Rectal smooth muscle tissue (tissue), 1 donor: ENCODE results near the gene LHX5.

Experiments
- H3K27ac ChIP-seq: one replicate; pipeline ENCODE4 v1.7.0; 2013; ENCODE audit warnings: low read depth, low read length, inconsistent platforms
- H3K27me3 ChIP-seq: one replicate; pipeline ENCODE4 v1.7.0; 2013; ENCODE audit warnings: low read length; ENCODE audit not compliant: control insufficient read depth, insufficient read depth
- H3K36me3 ChIP-seq: one replicate; pipeline ENCODE4 v1.7.0; 2013; ENCODE audit warnings: low read length; ENCODE audit not compliant: control insufficient read depth, insufficient read depth
- H3K4me1 ChIP-seq: one replicate; pipeline ENCODE4 v1.7.0; 2013; ENCODE audit warnings: low read length; ENCODE audit not compliant: control insufficient read depth, insufficient read depth
- H3K4me3 ChIP-seq: one replicate; pipeline ENCODE4 v1.7.0; 2013; ENCODE audit warnings: low read length
- H3K9ac ChIP-seq: one replicate; pipeline ENCODE4 v1.7.0; 2013; ENCODE audit warnings: low read length

The LHX5 gene

DNA sequence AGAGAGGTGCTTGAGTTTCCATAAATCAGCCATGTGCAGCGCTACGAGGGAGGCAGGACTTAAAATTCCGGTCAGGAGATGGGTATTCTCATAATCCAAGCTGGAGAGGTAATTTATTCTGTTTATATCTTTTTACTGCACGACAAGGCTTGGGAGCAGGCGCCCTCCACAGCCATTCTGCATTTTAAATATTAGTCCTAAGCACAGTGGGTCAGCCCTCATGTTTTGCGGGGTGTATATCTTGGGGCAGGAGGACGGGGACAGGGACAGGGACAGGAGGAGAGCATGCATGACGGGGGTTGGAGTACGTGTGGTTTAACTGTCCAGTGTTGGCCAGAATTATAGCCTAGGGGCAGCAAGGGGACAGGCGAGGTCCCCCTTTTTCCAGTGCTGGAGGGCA, 14.5 kb downstream of the LHX5 start:
- Histone ChIP-seq H3K36me3 (no peaks in the 10 kb centered on the region), H3K4me1 (no peaks in the 10 kb centered on the region), H3K27ac (no peak overlapping the region), H3K27me3 (peaks cover 8% of the 10 kb centered on the region), H3K9ac (no peak overlapping the region), H3K4me3 (no peak overlapping the region)

DNA sequence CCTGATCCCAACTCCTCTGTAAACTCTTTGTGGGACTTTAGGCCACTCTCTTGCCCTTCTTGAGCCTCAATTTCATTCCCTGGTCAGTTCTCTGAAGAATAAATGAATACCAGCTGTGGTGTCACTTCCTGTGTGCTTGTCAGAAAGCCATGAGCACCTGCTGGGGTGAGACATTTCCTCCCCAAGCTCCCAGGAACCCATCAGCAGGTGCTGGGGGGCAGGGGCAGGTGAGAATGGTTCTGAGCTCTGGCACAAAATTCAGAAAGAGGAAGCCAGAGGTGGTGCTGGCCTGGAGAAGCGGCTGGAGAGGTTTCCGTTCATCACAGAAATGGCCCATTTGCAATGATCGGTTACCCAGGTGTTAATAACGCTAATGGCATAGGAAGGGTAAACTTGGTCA, 14.9 kb downstream of the LHX5 start:
- Histone ChIP-seq H3K27ac (no peak overlapping the region), H3K4me3 (no peak overlapping the region), H3K4me1 (no peaks in the 10 kb centered on the region), H3K27me3 (peaks cover 8% of the 10 kb centered on the region), H3K9ac (no peak overlapping the region), H3K36me3 (no peaks in the 10 kb centered on the region)

DNA sequence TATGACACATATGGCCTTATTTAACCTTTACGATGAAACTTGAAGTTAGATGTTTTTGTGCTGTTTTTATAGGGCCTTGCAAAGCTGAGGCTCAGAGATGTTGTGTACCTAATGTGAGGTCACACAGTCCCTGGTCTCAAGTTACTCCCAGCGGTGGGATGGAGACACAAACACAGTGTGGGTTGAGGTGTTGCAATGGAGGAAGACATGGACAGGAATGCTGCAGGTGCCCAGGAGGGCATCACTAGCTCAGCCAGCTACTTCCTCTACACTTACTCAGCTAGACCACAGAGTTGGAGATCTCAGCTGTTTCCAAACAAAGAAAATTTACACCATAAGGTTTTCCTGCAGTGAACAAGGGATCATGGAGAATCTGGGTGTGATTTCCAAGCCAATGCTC, 15.5 kb downstream of the LHX5 start:
- Histone ChIP-seq H3K27me3 (peaks cover 8% of the 10 kb centered on the region), H3K36me3 (no peaks in the 10 kb centered on the region), H3K4me1 (no peaks in the 10 kb centered on the region), H3K27ac (no peak overlapping the region), H3K4me3 (no peak overlapping the region), H3K9ac (no peak overlapping the region)

DNA sequence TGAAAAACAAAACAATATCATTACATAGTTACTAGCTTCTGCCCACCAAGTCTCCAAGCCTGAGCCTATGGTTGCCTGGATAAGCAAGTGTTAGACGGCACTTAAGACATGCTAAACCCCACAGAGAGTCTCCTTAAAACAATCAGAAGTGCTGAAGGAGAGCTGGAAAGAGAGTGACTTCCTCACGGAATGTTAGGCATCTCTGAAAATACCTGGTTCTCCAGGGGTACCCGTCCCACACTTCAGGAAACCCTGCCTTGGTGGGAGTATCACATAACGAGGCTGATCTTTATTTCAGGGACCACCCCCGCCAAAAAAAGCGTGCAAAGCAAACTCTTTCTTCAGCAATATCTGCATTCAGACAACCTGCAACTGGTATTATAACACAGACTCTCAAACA, 18.3 kb downstream of the LHX5 start:
- Histone ChIP-seq H3K27me3 (peaks cover 3% of the 10 kb centered on the region), H3K27ac (no peak overlapping the region), H3K9ac (no peak overlapping the region), H3K36me3 (no peaks in the 10 kb centered on the region), H3K4me3 (no peak overlapping the region), H3K4me1 (no peaks in the 10 kb centered on the region)

DNA sequence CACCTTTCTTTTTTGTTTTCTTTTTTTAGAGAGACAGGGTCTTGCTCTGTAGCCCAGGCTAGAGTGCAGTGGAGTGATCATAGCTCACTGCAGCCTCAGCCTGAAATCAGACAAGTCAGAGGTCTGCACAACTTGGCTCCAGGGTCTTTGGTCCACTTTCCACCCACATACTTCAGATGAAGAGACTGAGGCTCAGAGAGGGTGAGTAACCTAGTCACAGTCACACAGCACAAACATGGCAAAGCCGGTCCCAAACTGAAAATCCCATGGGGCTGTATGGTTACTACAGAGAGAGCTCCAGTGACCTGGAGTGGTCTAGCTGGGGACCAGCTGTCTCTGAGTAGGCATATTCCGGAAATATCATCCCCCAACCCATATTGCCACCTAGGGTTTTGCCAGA, 19.2 kb downstream of the LHX5 start:
- Histone ChIP-seq H3K36me3 (no peaks in the 10 kb centered on the region), H3K4me1 (no peaks in the 10 kb centered on the region), H3K4me3 (no peak overlapping the region), H3K27me3 (peaks cover 8% of the 10 kb centered on the region), H3K27ac (no peak overlapping the region), H3K9ac (no peak overlapping the region)

DNA sequence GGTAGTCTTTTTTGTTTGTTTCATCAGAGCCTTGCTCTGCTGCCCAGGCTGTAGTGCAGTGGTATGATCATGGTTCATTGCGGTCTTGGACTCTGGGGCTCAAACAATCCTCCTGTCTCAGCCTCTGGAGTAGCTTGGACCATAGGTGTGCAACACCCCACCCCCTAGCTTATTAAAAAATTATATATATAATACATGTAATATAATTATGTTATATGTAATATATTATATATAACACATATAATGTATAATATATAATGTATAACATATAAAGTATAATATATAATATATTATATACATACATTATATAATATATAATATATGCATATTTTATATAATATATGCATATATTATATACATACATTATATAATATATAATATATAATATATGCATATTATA, 21.8 kb downstream of the LHX5 start:
- no peak overlapping the region for H3K9ac ChIP-seq
- H3K4me1 ChIP-seq: no peaks in the 10 kb centered on the region
- no peaks in the 10 kb centered on the region for H3K36me3 ChIP-seq
- H3K27me3 ChIP-seq: peaks cover 8% of the 10 kb centered on the region
- no peak overlapping the region for H3K27ac ChIP-seq
- no peak overlapping the region for H3K4me3 ChIP-seq

DNA sequence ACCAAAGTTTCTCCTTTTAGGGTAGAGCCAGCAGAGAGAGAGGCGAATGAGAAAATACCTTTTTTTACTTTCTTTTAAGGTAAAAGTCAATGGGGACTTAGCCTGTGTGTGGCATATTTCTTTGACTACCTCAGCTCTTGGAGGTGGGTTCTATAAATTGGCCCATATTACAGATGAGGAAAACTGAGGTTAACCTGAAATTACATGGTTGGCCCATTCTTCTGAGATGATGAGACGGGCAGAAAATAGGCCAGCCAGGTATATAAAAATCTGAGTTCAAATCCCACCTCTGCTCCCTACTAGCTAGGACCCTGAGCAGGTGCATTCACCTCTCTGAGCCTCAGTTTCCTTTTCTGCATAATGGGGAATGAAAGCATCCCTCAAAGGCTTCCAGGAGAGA, 22.4 kb downstream of the LHX5 start:
- no peak overlapping the region for H3K4me3 ChIP-seq
- H3K36me3 ChIP-seq: no peaks in the 10 kb centered on the region
- no peak overlapping the region for H3K9ac ChIP-seq
- H3K4me1 ChIP-seq: no peaks in the 10 kb centered on the region
- peaks cover 8% of the 10 kb centered on the region for H3K27me3 ChIP-seq
- H3K27ac ChIP-seq: no peak overlapping the region

DNA sequence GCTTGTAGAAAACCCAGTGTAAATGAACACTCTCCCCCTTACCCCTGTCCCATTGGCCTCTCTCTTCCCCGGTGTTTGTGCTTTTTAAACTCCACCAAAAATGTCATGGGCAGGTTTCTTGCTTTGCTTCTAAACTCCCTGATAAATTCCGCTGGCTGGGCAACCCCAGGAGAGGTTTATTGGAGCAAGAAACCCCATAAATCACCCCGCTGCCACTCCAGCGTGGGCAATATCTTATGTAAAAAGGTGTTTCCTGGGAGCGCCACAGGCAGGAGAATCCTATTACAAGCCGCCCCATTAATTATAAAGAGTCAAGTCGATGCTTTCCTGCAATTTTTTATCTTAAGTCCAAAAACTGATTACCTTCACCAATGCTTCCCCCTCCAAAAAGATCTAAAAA, 22.8 kb downstream of the LHX5 start:
- no peak overlapping the region for H3K27ac ChIP-seq
- peaks cover 8% of the 10 kb centered on the region for H3K27me3 ChIP-seq
- H3K4me3 ChIP-seq: no peak overlapping the region

DNA sequence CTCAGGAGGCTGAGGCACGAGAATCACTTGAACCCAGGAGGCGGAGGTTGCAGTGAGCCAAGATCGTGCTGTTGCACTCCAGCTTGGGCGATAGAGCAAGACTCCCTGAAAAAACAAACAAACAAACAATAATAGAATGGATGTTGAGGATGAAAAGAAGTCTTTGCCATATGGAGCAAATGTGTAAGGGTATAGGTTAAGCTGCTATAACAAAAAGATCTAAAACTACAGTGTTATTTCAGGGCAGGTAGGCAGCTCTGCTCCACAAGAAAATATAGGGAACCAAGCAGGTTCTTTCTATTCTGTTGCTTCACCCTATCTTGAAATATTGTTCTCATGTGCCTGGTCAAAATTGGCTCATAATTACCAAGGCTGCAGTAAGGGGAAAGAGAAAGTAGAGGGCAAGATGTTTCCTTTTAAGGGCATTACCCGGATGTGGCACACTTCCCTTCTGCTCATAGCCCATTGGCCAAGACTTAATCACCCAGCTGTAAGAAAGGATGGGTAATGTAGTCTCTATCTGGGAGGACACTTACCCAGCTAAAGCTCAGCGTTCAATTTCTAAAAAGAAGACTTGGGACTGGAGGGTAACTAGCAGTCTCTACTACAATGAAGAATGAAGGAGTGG, 26.0 kb downstream of the LHX5 start:
- H3K9ac ChIP-seq: no peak overlapping the region
- H3K4me3 ChIP-seq: no peak overlapping the region
- no peaks in the 10 kb centered on the region for H3K36me3 ChIP-seq
- H3K27ac ChIP-seq: no peak overlapping the region
- peaks cover 8% of the 10 kb centered on the region for H3K27me3 ChIP-seq
- no peaks in the 10 kb centered on the region for H3K4me1 ChIP-seq

More for the DNA sequence above, 22.8 kb downstream of the LHX5 start:
- Histone ChIP-seq H3K9ac (no peak overlapping the region), H3K4me1 (no peaks in the 10 kb centered on the region), H3K36me3 (no peaks in the 10 kb centered on the region)

DNA sequence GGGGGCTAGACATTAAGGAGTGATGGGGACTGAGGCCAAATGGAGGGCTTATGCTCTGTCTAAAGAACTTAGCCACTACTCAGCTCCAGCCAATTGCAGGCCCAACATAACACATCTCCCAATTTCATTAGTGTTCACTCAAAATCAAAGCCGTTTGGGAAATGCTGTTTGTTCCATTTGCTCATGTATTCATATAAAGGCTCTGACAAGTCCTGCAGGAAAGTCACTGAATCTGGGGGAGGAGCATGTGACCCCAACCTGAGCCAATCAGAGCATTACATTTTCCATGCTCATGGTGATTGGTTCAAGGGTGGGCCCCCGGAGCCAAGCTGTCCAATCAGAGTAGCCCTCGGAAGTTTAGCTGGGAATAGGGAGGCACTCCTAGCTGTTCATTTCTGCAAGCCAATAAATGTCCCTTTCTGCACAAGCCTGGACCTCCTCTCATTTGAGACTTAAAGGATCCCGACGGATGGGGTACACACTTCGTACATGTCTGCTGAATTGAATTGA, 28.6 kb downstream of the LHX5 start:
- Histone ChIP-seq H3K9ac (no peak overlapping the region), H3K4me1 (no peaks in the 10 kb centered on the region), H3K36me3 (no peaks in the 10 kb centered on the region), H3K27me3 (peaks cover 5% of the 10 kb centered on the region), H3K27ac (no peak overlapping the region), H3K4me3 (no peak overlapping the region)

DNA sequence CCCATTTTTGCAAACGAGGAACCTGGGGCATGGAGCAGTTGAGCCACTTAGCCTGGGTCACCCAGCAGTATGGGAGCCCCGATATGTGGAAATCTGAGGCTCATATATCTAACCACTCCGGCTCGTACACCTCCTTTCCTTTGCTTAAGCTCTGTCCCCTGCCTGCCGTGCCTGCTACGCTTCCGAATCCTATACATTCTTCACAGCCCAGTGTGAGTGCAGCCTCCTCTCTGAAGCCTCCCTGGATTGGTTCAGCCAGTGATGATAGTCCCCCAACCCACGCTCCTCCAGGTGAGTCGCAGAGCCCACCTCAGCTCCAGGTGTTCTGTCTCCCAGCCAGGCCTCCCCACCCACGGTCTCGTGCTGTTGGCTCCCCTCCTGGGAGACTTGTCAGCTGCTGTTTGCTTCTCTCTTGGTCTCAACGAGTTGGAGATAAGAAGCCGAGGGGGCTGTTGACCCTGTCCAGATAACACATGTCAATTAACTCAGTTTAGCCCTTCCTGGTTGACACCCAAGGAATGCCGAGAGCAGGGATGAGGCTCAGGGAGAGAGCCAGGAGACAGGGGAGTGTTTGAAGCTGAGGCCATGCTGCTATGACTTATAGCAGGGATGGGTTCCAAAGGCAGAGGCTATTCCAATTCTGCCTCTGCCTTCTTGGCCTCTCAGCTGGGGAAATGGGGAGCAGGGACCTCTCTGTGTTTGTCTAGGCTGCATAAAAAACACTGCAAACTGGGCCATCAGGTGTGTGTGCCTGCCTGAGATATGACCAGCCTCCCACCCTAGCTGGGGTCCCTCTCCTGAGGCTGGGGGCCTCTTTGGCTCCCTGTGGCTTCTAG, 30.5 kb downstream of the LHX5 start:
- Histone ChIP-seq H3K27me3 (no peaks in the 10 kb centered on the region), H3K9ac (no peak overlapping the region), H3K4me3 (no peak overlapping the region), H3K27ac (no peak overlapping the region), H3K4me1 (no peaks in the 10 kb centered on the region), H3K36me3 (no peaks in the 10 kb centered on the region)

DNA sequence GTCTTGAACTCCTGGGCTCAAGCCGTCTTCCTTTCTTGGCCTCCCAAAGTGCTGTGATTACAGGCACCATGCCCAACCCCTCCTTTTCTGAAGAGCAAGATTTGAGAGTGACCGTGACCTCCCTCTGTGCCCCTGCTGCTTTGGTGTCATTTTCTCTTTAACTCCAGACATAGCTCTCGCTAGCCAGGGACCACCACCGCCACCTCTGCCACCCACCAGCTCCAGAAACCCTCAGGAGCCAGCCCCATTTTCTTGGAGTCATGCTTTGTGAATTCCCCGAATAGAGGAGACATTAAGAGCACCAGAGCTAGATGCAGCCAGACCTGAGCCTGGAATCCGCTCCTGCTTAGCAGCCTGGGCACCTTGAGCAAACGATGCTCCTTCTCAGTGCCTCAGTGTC, 31.3 kb downstream of the LHX5 start:
- Histone ChIP-seq H3K36me3 (no peaks in the 10 kb centered on the region), H3K4me3 (no peak overlapping the region), H3K9ac (no peak overlapping the region), H3K4me1 (no peaks in the 10 kb centered on the region), H3K27ac (no peak overlapping the region), H3K27me3 (no peaks in the 10 kb centered on the region)

DNA sequence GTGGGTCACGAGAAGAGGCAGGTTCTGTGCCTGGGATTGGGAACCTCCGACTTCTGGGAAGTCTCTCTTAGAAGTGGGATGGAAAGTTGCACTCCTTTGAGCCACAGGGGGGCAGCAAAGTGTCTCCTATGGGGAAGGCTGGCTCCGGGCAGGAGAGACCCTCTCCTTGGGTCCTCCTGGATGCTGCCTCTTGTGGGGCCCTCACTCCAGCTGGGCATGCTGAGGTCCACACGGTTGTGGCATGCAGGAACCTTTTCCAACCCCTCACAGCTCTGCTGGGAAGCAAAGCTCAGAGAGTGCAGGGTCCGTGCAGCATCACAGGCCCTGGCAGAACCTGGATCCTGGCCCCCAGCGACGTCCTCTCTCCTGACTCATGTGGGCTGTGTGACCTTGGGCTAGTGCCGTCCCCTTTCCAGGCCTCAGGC, 32.1 kb downstream of the LHX5 start:
- Histone ChIP-seq H3K4me1 (no peaks in the 10 kb centered on the region), H3K36me3 (no peaks in the 10 kb centered on the region), H3K9ac (no peak overlapping the region), H3K4me3 (no peak overlapping the region), H3K27ac (no peak overlapping the region), H3K27me3 (no peaks in the 10 kb centered on the region)
